Pancreas (tissue), 10 donors: ENCODE measurements around the gene GPBAR1. TPM values are rescaled to one million over a fixed set of nuclear protein-coding genes. Genes with fewer than 3 reads are reported as not detected.
"Not testable (repeated sequence)": the region's sequence is repeated elsewhere in the genome, so short reads cannot be mapped to it uniquely, and the experiment has no call there.

Experiments used
- ATAC-seq, 4 donors: fragments of 200-7000 bp; cut with Tn5 transposase; one replicate each; pipeline versions ENCODE4 v1.8.0 to v1.9.1; 2020; ENCODE audit warnings: mild to moderate bottlenecking in 4 of 4, moderate library complexity in 4 of 4
- DNase-seq, 6 donors: peaks; one replicate each; pipeline ENCODE4 v3.0.0-alpha.2; 2020
- FAIRE-seq: peaks from 2 replicates; lab custom pipeline; 2012; peaks lifted over from hg19 to GRCh38; lab: Jason Lieb, UNC
- H3K27ac ChIP-seq, 4 donors: fragments of 200-600 bp; sonication (generic); 1 replicate in 3 of 4; 2 replicates in 1 of 4; pipeline versions ENCODE4 v1.5.0 to v1.8.0; 2020
- H3K27me3 ChIP-seq, 4 donors: fragments of 200-600 bp; one replicate each; pipeline ENCODE4 v1.8.0; 2021
- H3K36me3 ChIP-seq, 3 donors: fragments of 200-600 bp; sonication (generic) in 1 of 3; one replicate each; pipeline versions ENCODE4 v1.5.0 to v1.8.0; 2020 to 2021
- H3K4me1 ChIP-seq, 3 donors: fragments of 200-600 bp; one replicate each; pipeline ENCODE4 v1.8.0; 2021
- H3K4me3 ChIP-seq, 4 donors: fragments of 200-600 bp; sonication (generic) in 2 of 4; one replicate each; pipeline versions ENCODE4 v1.5.0 to v1.8.0; 2020 to 2021
- H3K9me3 ChIP-seq, 4 donors: fragments of 200-600 bp; one replicate each; pipeline ENCODE4 v1.8.0; 2021
- CTCF ChIP-seq, 4 donors: fragments of 200-600 bp; sonication (generic) in 3 of 4; IDR thresholded peaks; one replicate each; pipeline versions ENCODE4 v1.5.0 to v1.8.0; 2021; ENCODE audit warnings: antibody characterized with exemption in 4 of 4
- WGBS, 2 donors: extraction: QIAGEN DNeasy Blood & Tissue Kit; methylation state at CpG; one replicate each; pipeline ENCODE4 v1.1.7; 2013; 5-methylcytosine and 5-hydroxymethylcytosine counted together
- intact Hi-C, 3 donors: fragments of 100-400 bp; cut with DNase I; formaldehyde crosslinking; loops; one replicate each; pipeline versions ENCODE4 v1.11.1 to v1.14.2; 2022
- microRNA-seq, 2 donors: library from miRNA; unstranded; fragments of <30 nt; microRNA quantifications; one replicate each; pipeline versions ENCODE4 to v1.1.0, GENCODE V29; 2019 to 2020
- polyA plus RNA-seq, 2 donors: library from polyadenylated mRNA; stranded (reverse); fragments of 200-250 nt; gene quantifications; one replicate each; pipeline ENCODE4 v1.2.3, GENCODE V29; 2013
- total RNA-seq, 6 donors: library from RNA; stranded (reverse); fragmentation: NEBNext Ultra II Directional in 4 of 6; extraction: Animal tissue kit (Norgen Biotek cat#: 25700) in 4 of 6; gene quantifications; one replicate each; pipeline versions ENCODE4 v1.2.1 to v1.2.4, GENCODE V29; 2021 to 2023
- donor health status: healthy with polysubstance abuse.
- donor health status: DM: no; HTN: no; CAD: no; lungs with moderate emphysema.
- donor health status: DM: no; HTN: no; CAD: no.
- donor health status: control.
- donor health status: control.
- donor health status: Bipolar disorder and iron deficiency.
- donor health status: DM: yes; HTN: yes; CAD: no.
- donor health status: DM: no; HTN: no; CAD: no.
- donor health status: DM: no; HTN: no; CAD: no.
- donor health status: DM: yes; HTN: yes; CAD: no.

The GPBAR1 gene
- total and polyA plus RNA-seq, 8 donors = 0.12 to 2.3 (median 1.2) TPM

- TF ChIP-seq CTCF (IDR thresholded peaks at IDR 0.05) = no peak
- DNase-seq (no peak), ATAC-seq (peak; percentile 27 to 69 (median 51)), FAIRE-seq (no peak)
- Histone ChIP-seq H3K27ac (peak overlapping the region in 3 of 4 donors; percentile 18 to 20 (median 19)), H3K9me3 (no peaks in the 10 kb centered on the region), H3K36me3 (no peaks in the 10 kb centered on the region), H3K4me1 (peaks cover 0 to 21% (median 0%) of the 10 kb centered on the region in 3 donors), H3K27me3 (no peaks in the 10 kb centered on the region), H3K4me3 (no peak overlapping the region)
- WGBS, 2 donors = 38 to 39% methylated on average over 11 of the region's 11 CpGs
- intact Hi-C loops = no loop called here
Observed at GRCh38 chr2:218310853-218311540, 50.2 kb downstream of the GPBAR1 start.

- H3K36me3 ChIP-seq, intact Hi-C loops, FAIRE-seq, H3K9me3 ChIP-seq, DNase-seq, H3K27me3 ChIP-seq, H3K4me3 ChIP-seq: not testable (repeated sequence)
- peaks cover 0 to 21% (median 0%) of the 10 kb centered on the region in 3 donors for H3K4me1 ChIP-seq
- peak overlapping the region in 2 of 4 donors; percentile 37 to 41 for H3K27ac ChIP-seq
- WGBS, 2 donors = 42 to 44% methylated on average over 10 to 11 of the region's 11 CpGs
- ATAC-seq = peak in 3 of 4 donors; percentile 10 to 25 (median 17)
Observed at GRCh38 chr2:218311541-218312266, 50.9 kb downstream of the GPBAR1 start.

- 32 to 39% methylated on average over 2 of the region's 2 CpGs for WGBS, 2 donors
- no peak overlapping the region for H3K4me3 ChIP-seq
- TF ChIP-seq CTCF (IDR thresholded peaks at IDR 0.05) = no peak
- H3K4me1 ChIP-seq = peaks cover 0 to 21% (median 0%) of the 10 kb centered on the region in 3 donors
- H3K27ac ChIP-seq = peak overlapping the region in 2 of 4 donors; percentile 37 to 41
- no peaks in the 10 kb centered on the region for H3K27me3 ChIP-seq
- ATAC-seq = peak; percentile 53 to 84 (median 75)
- H3K36me3 ChIP-seq = no peaks in the 10 kb centered on the region
- no peaks in the 10 kb centered on the region for H3K9me3 ChIP-seq
- no peak for FAIRE-seq
- no peak for DNase-seq
- intact Hi-C loops = no loop called here
Observed at GRCh38 chr2:218312267-218312756, 51.5 kb downstream of the GPBAR1 start.

GRCh38 chr2:218313356-218313755, 52.5 kb downstream of the GPBAR1 start:
- H3K4me3 ChIP-seq = no peak overlapping the region
- no peak for TF ChIP-seq CTCF (IDR thresholded peaks at IDR 0.05)
- intact Hi-C loops = no loop called here
- no peak for DNase-seq
- H3K27me3 ChIP-seq = no peaks in the 10 kb centered on the region
- no peak for ATAC-seq
- H3K9me3 ChIP-seq = no peaks in the 10 kb centered on the region
- FAIRE-seq = no peak
- H3K4me1 ChIP-seq = peaks cover 0 to 21% (median 0%) of the 10 kb centered on the region in 3 donors
- 67 to 72% methylated on average over 1 of the region's 1 CpG for WGBS, 2 donors
- peak overlapping the region in 2 of 4 donors; percentile 37 to 41 for H3K27ac ChIP-seq
- no peaks in the 10 kb centered on the region for H3K36me3 ChIP-seq

Small RNA genes lying within 50 kb of the gene (microRNA-seq; reads per million reads assigned to microRNA genes)
- 6.8 to 7.0 reads per million in 2 donors for gene MIR6513

Other genes with a start within 250 kb of the GPBAR1 start
- under 1 TPM in 1 of 6 donors, not detected in 5; 0.31 TPM for gene RUFY4, start 191.8 kb upstream of the GPBAR1 start, total RNA-seq
- under 1 TPM in 1 of 2 donors, not detected in 1; 0.08 TPM for gene RUFY4, start 191.8 kb upstream of the GPBAR1 start, polyA plus RNA-seq
- gene CXCR2, start 135.0 kb upstream of the GPBAR1 start, total RNA-seq = 1 to 10 TPM in 2 of 6 donors, under 1 TPM in 1, not detected in 3; 0.90 to 1.5 (median 1.1) TPM
- under 1 TPM; 0.07 to 0.11 TPM for gene CXCR2, start 135.0 kb upstream of the GPBAR1 start, polyA plus RNA-seq
- under 1 TPM in 3 of 6 donors, not detected in 3; 0.52 to 0.92 (median 0.59) TPM for gene CXCR1, start 94.1 kb upstream of the GPBAR1 start, total RNA-seq
- gene CXCR1, start 94.1 kb upstream of the GPBAR1 start, polyA plus RNA-seq = under 1 TPM; 0.08 to 0.09 TPM
- gene ARPC2, start 43.8 kb upstream of the GPBAR1 start, total RNA-seq = 100 to 1,000 TPM in 1 of 6 donors, 10 to 100 TPM in 5; 43.4 to 102 (median 55.8) TPM
- 10 to 100 TPM; 37.4 to 90.7 TPM for gene ARPC2, start 43.8 kb upstream of the GPBAR1 start, polyA plus RNA-seq
- gene AAMP, start 9.1 kb downstream of the GPBAR1 start, total RNA-seq = 10 to 100 TPM; 34.0 to 51.8 (median 39.8) TPM
- gene AAMP, start 9.1 kb downstream of the GPBAR1 start, polyA plus RNA-seq = 10 to 100 TPM; 46.8 to 85.5 TPM
- 10 to 100 TPM; 17.2 to 32.2 (median 21.4) TPM for gene PNKD, start 9.5 kb downstream of the GPBAR1 start, total RNA-seq
- 10 to 100 TPM; 48.9 to 89.1 TPM for gene PNKD, start 9.5 kb downstream of the GPBAR1 start, polyA plus RNA-seq
- gene TMBIM1, start 31.5 kb downstream of the GPBAR1 start, total RNA-seq = 100 to 1,000 TPM; 147 to 196 (median 170) TPM
- 10 to 100 TPM; 56.6 to 84.1 TPM for gene TMBIM1, start 31.5 kb downstream of the GPBAR1 start, polyA plus RNA-seq
- 1 to 10 TPM in 3 of 6 donors, under 1 TPM in 3; 0.64 to 2.7 (median 1.0) TPM for gene CATIP, start 95.8 kb downstream of the GPBAR1 start, total RNA-seq
- gene CATIP, start 95.8 kb downstream of the GPBAR1 start, polyA plus RNA-seq = 1 to 10 TPM; 4.5 to 7.3 TPM
- 10 to 100 TPM in 2 of 6 donors, 1 to 10 TPM in 3, under 1 TPM in 1; 0.51 to 16.2 (median 5.6) TPM for gene SLC11A1, start 121.3 kb downstream of the GPBAR1 start, total RNA-seq
- 1 to 10 TPM; 3.9 to 6.4 TPM for gene SLC11A1, start 121.3 kb downstream of the GPBAR1 start, polyA plus RNA-seq
- gene CTDSP1, start 138.9 kb downstream of the GPBAR1 start, total RNA-seq = 10 to 100 TPM; 54.2 to 90.8 (median 71.5) TPM
- gene CTDSP1, start 138.9 kb downstream of the GPBAR1 start, polyA plus RNA-seq = 10 to 100 TPM; 76.0 to 89.8 TPM
- 10 to 100 TPM; 10.7 to 27.9 (median 17.6) TPM for gene VIL1, start 158.1 kb downstream of the GPBAR1 start, total RNA-seq
- gene VIL1, start 158.1 kb downstream of the GPBAR1 start, polyA plus RNA-seq = 10 to 100 TPM; 10.1 to 12.6 TPM